SK-N-SH (cell line): ENCODE measurements around the gene CAMKMT. TPM values are rescaled to one million over a fixed set of nuclear protein-coding genes. Genes with fewer than 3 reads are reported as not detected.
A peak's percentile ranks its signal among the peaks of the same experiment; 100 is the strongest.

Experiments used
- CTCF ChIA-PET: fragments of 300-600, 350-600 bp; formaldehyde crosslinking; extraction: SDS; loops from one replicate; lab custom pipeline; 2021; lab: Yijun Ruan, JAX
- POLR2A ChIA-PET: fragments of 350-600 bp; sonication (Branson Sonifier 250); formaldehyde crosslinking; extraction: SDS; loops from one replicate; lab custom pipeline; 2020; ENCODE audit warnings: antibody characterized with exemption, inconsistent platforms; lab: Yijun Ruan, JAX
- DNase-seq: peaks from one replicate; pipeline ENCODE4 v3.0.0; 2012
- H2AFZ ChIP-seq: fragments of 200-600 bp; sonication (generic); 2 replicates; pipeline ENCODE4 v1.8.1; 2016; ENCODE audit warnings: antibody characterized with exemption, mild to moderate bottlenecking, low read depth
- H3F3A ChIP-seq: fragments of 200-600 bp; sonication (generic); replicated peaks from 2 replicates; pipeline ENCODE3; 2016; ENCODE audit warnings: antibody characterized with exemption, mild to moderate bottlenecking; ENCODE audit not compliant: insufficient read depth
- H3K27ac ChIP-seq, 2 experiments: fragments of 200-500 bp in 1 of 2; fragments of 200-600 bp in 1 of 2; sonication (Bioruptor generic) in 1 of 2; sonication (generic), shearing (Covaris generic) in 1 of 2; 2 replicates each; pipeline versions ENCODE4 v1.5.1 to v1.6.1; 2014 to 2016; ENCODE audit warnings: low read depth in 2 of 2, inconsistent platforms in 1 of 2, low read length in 1 of 2, mild to moderate bottlenecking in 1 of 2, mixed read lengths in 1 of 2
- H3K27me3 ChIP-seq: fragments of 200-600 bp; sonication (generic), shearing (Covaris generic); 2 replicates; pipeline ENCODE4 v1.6.1; 2016; ENCODE audit warnings: mixed run types; ENCODE audit not compliant: insufficient read depth
- H3K36me3 ChIP-seq, 2 experiments: fragments of 200-500 bp in 1 of 2; fragments of 200-600 bp in 1 of 2; sonication (Bioruptor generic) in 1 of 2; sonication (generic) in 1 of 2; replicated peaks in 1 of 2; 2 replicates each; pipeline versions ENCODE3 to v1.5.1; 2014 to 2016; ENCODE audit warnings: low read length in 1 of 2, mild to moderate bottlenecking in 1 of 2; ENCODE audit not compliant: insufficient read depth in 2 of 2, control insufficient read depth in 1 of 2
- H3K4me1 ChIP-seq, 2 experiments: fragments of 200-500 bp in 1 of 2; fragments of 200-600 bp in 1 of 2; sonication (Bioruptor generic) in 1 of 2; sonication (generic), shearing (Covaris generic) in 1 of 2; 2 replicates each; pipeline versions ENCODE4 v1.5.1 to v1.6.1; 2014 to 2016; ENCODE audit warnings: low read depth in 1 of 2, low read length in 1 of 2, mixed run types in 1 of 2; ENCODE audit not compliant: insufficient read depth in 2 of 2, control insufficient read depth in 1 of 2
- H3K4me2 ChIP-seq: fragments of 200-600 bp; sonication (generic), shearing (Covaris generic); 2 replicates; pipeline ENCODE4 v1.6.1; 2017; ENCODE audit warnings: mixed run types
- H3K4me3 ChIP-seq, 2 experiments: fragments of 200-500 bp in 1 of 2; fragments of 200-600 bp in 1 of 2; sonication (Bioruptor generic) in 1 of 2; sonication (generic), shearing (Covaris generic) in 1 of 2; 2 replicates each; pipeline versions ENCODE4 v1.5.1 to v1.8.1; 2014 to 2016; ENCODE audit warnings: low read depth in 2 of 2, inconsistent platforms in 1 of 2, low read length in 1 of 2, mild to moderate bottlenecking in 1 of 2, mixed read lengths in 1 of 2, moderate library complexity in 1 of 2
- H3K79me2 ChIP-seq: fragments of 200-600 bp; sonication (generic); 2 replicates; pipeline ENCODE4 v1.8.1; 2017; ENCODE audit warnings: mild to moderate bottlenecking; ENCODE audit not compliant: insufficient read depth
- H3K9ac ChIP-seq: fragments of 200-600 bp; sonication (generic); 2 replicates; pipeline ENCODE4 v1.6.1; 2017; ENCODE audit warnings: mixed run types
- H3K9me2 ChIP-seq: fragments of 200-600 bp; sonication (generic); 2 replicates; pipeline ENCODE4 v1.6.1; 2017; ENCODE audit warnings: mixed run types
- H3K9me3 ChIP-seq: fragments of 200-600 bp; sonication (generic); 2 replicates; pipeline ENCODE4 v1.6.1; 2017; ENCODE audit warnings: mixed run types, mild to moderate bottlenecking, moderate library complexity
- H4K20me1 ChIP-seq: fragments of 200-600 bp; sonication (generic); 2 replicates; pipeline ENCODE4 v1.6.1; 2017; ENCODE audit warnings: mild to moderate bottlenecking, mixed run types; ENCODE audit not compliant: insufficient read depth
- CHD2 ChIP-seq: fragments of 150-350 bp; IDR thresholded peaks from 2 replicates; pipeline ENCODE4 v1.6.1; 2018; ENCODE audit warnings: low read length; ENCODE audit not compliant: partially characterized antibody
- CTCF ChIP-seq: fragments of 200-600 bp; sonication (generic); IDR thresholded peaks from 2 replicates; pipeline ENCODE4 v1.6.1; 2017; ENCODE audit warnings: antibody characterized with exemption, mild to moderate bottlenecking, moderate library complexity
- ELF1 ChIP-seq: IDR thresholded peaks from 2 replicates; pipeline ENCODE4 v1.4.0; 2012
- EP300 ChIP-seq, 2 experiments: IDR thresholded peaks; 2 replicates each; pipeline versions ENCODE4 v1.4.0 to v1.6.1; 2012; ENCODE audit warnings: borderline replicate concordance in 1 of 2, low read depth in 1 of 2, low read length in 1 of 2
- EZH2phosphoT487 ChIP-seq: fragments of 200-600 bp; sonication (generic); IDR thresholded peaks from 2 replicates; pipeline ENCODE4 v1.6.1; 2017; ENCODE audit warnings: low read depth, mixed run types, mild to moderate bottlenecking, antibody characterized with exemption, moderate library complexity, borderline replicate concordance
- FOXJ3 ChIP-seq: sonication (generic); formaldehyde crosslinking; IDR thresholded peaks from 2 replicates; pipeline ENCODE4 v1.5.1; 2020; ENCODE audit warnings: mild to moderate bottlenecking, missing genetic modification reagents
- FOXM1 ChIP-seq: IDR thresholded peaks from 2 replicates; pipeline ENCODE4 v1.4.0; 2012; ENCODE audit warnings: low read depth, mild to moderate bottlenecking
- GABPA ChIP-seq: IDR thresholded peaks from 2 replicates; pipeline ENCODE4 v1.4.0; 2012; ENCODE audit warnings: low read depth, mild to moderate bottlenecking
- MXI1 ChIP-seq: IDR thresholded peaks from 2 replicates; pipeline ENCODE4 v1.6.1; 2012; ENCODE audit warnings: mild to moderate bottlenecking, low read depth, low read length, improper control_type of control experiment
- PBX3 ChIP-seq: IDR thresholded peaks from 2 replicates; pipeline ENCODE4; 2012
- POLR2AphosphoS5 ChIP-seq: IDR thresholded peaks from 2 replicates; pipeline ENCODE4 v1.6.1; 2012; ENCODE audit warnings: low read depth, low read length
- RAD21 ChIP-seq: IDR thresholded peaks from 2 replicates; pipeline ENCODE4 v1.6.1; 2012; ENCODE audit warnings: mild to moderate bottlenecking, low read length
- RCOR1 ChIP-seq: fragments of 150-350 bp; IDR thresholded peaks from 2 replicates; pipeline ENCODE4 v1.6.1; 2017; ENCODE audit warnings: antibody characterized with exemption, low read length
- TAF1 ChIP-seq: IDR thresholded peaks from 2 replicates; pipeline ENCODE4 v1.6.1; 2012; ENCODE audit warnings: low read depth, mild to moderate bottlenecking, low read length, moderate library complexity, borderline replicate concordance
- TCF12 ChIP-seq: IDR thresholded peaks from 2 replicates; pipeline ENCODE4 v1.4.0; 2012
- TEAD4 ChIP-seq: IDR thresholded peaks from 2 replicates; pipeline ENCODE4 v1.4.0; 2012; ENCODE audit warnings: mild to moderate bottlenecking, borderline replicate concordance; ENCODE audit not compliant: insufficient read depth
- USF2 ChIP-seq: fragments of 150-350 bp; IDR thresholded peaks from 2 replicates; pipeline ENCODE4 v1.6.1; 2017; ENCODE audit warnings: antibody characterized with exemption, low read length, low read depth, borderline replicate concordance
- WGBS: methylation state at CpG from one replicate; pipeline ENCODE4 v1.1.6; 2017; ENCODE audit warnings: low lambda C conversion rate; 5-methylcytosine and 5-hydroxymethylcytosine counted together
- polyA plus RNA-seq, 3 experiments: library from polyadenylated mRNA; depleted of rRNA; stranded (reverse); fragments of >200 nt; gene quantifications; 2 replicates each; pipeline ENCODE4 v1.2.3, GENCODE V29; 2012

The CAMKMT gene
- polyA plus RNA-seq, 1 of the 3 experiments (the other 2 are of a cell fraction): 5.9 TPM

GRCh38 chr2:44553456-44553855 lies 191.7 kb downstream of the CAMKMT start (continued):
- peak in 1 of 2 experiments; percentile 98; a peak in 2 of 4 replicates for TF ChIP-seq EP300 (IDR thresholded peaks at IDR 0.05; ENCODE audit: borderline replicate concordance in 1 of 2, low read depth in 1 of 2, low read length in 1 of 2)
- TF ChIP-seq PBX3: peak; percentile 94
- no peak for TF ChIP-seq RCOR1
- TF ChIP-seq POLR2AphosphoS5: peak; percentile 77; the same call in 1 of the 2 replicates
- TF ChIP-seq TEAD4: peak; percentile 93
- peak; percentile 22; the same call in 1 of the 2 replicates for TF ChIP-seq TAF1

GRCh38 chr2:44555700-44556099 lies 194.0 kb downstream of the CAMKMT start:
- H3K9ac ChIP-seq: no peak overlapping the region
- no peak overlapping the region for H2AFZ ChIP-seq
- no peak overlapping the region for H3K27ac ChIP-seq
- peaks cover 0 to 19% of the 10 kb centered on the region in 2 experiments; a peak in 2 of 4 replicates for H3K4me1 ChIP-seq
- H3K36me3 ChIP-seq: no peaks in the 10 kb centered on the region
- H3K27me3 ChIP-seq: no peaks in the 10 kb centered on the region
- TF ChIP-seq TCF12: no peak
- TF ChIP-seq CTCF: no peak
- TF ChIP-seq, all 33 proteins: peak for 0
- POLR2A ChIA-PET: no interaction called here
- H3K4me3 ChIP-seq: no peak overlapping the region
- peaks cover 8% of the 10 kb centered on the region for H3F3A ChIP-seq
- H4K20me1 ChIP-seq: no peaks in the 10 kb centered on the region
- H3K79me2 ChIP-seq: no peaks in the 10 kb centered on the region
- no peak for DNase-seq
- H3K4me2 ChIP-seq: no peak overlapping the region
- CTCF ChIA-PET: interaction anchor here (1.2 to 1.3 kb wide), 2 partner anchors 76 to 112 kb away, joined by 3 to 10 read pairs; no protein-coding TSS in a partner anchor
- no peaks in the 10 kb centered on the region for H3K9me2 ChIP-seq
- H3K9me3 ChIP-seq: no peaks in the 10 kb centered on the region

- no peaks in the 10 kb centered on the region for H3K36me3 ChIP-seq
- no peaks in the 10 kb centered on the region for H3K27me3 ChIP-seq
- WGBS: 100% methylated on average over 1 of the region's 1 CpG
- no peak overlapping the region for H3K4me2 ChIP-seq
- H3K9ac ChIP-seq: no peak overlapping the region
- no peak for TF ChIP-seq POLR2AphosphoS5
- TF ChIP-seq USF2: no peak
- TF ChIP-seq MXI1: no peak
- TF ChIP-seq FOXM1: no peak
- TF ChIP-seq GABPA: no peak
- TF ChIP-seq FOXJ3 (CRISPR knock-in tag): no peak
- TF ChIP-seq RAD21: no peak
- TF ChIP-seq EZH2phosphoT487: no peak
- TF ChIP-seq ELF1: no peak
- TF ChIP-seq EP300 (IDR thresholded peaks at IDR 0.05; ENCODE audit: borderline replicate concordance in 1 of 2, low read depth in 1 of 2, low read length in 1 of 2): no peak
- TF ChIP-seq CHD2: no peak
- no peak for DNase-seq
- H4K20me1 ChIP-seq: no peaks in the 10 kb centered on the region
- peaks cover 0 to 3% of the 10 kb centered on the region in 2 experiments; a peak in 1 of 4 replicates for H3K4me1 ChIP-seq
- POLR2A ChIA-PET: no interaction called here
- no peaks in the 10 kb centered on the region for H3F3A ChIP-seq
- H2AFZ ChIP-seq: no peak overlapping the region
- no peak overlapping the region for H3K27ac ChIP-seq
- CTCF ChIA-PET: interaction anchor here (1.1 to 6.3 kb wide), 11 partner anchors 9 to 397 kb away, joined by 3 to 65 read pairs (median 5); no protein-coding TSS in a partner anchor
- no peaks in the 10 kb centered on the region for H3K9me2 ChIP-seq
- H3K79me2 ChIP-seq: no peaks in the 10 kb centered on the region
- no peak overlapping the region for H3K4me3 ChIP-seq
- no peaks in the 10 kb centered on the region for H3K9me3 ChIP-seq
These were observed 197.4 kb downstream of the CAMKMT start for GRCh38 chr2:44559108-44559507.
